SK-N-SH treated with all-trans-retinoic acid at 6 μM for 48 hours (cell line): ENCODE measurements around the gene SORCS2.

Experiments
- ATAC-seq: fragments of 200-7000 bp; cut with Tn5 transposase; 3 replicates; pipeline ENCODE4 v1.9.1; 2020; ENCODE audit warnings: mild to moderate bottlenecking, moderate library complexity
- ARNTL ChIP-seq: fragments of 450-650 bp; formaldehyde crosslinking; IDR thresholded peaks from 2 replicates; pipeline ENCODE4 v1.5.0; 2020; ENCODE audit warnings: low read depth, mild to moderate bottlenecking, moderate library complexity, borderline replicate concordance
- BACH2 ChIP-seq: fragments of 250-450 bp; sonication (Bioruptor Pico); IDR thresholded peaks from 2 replicates; pipeline ENCODE4 v1.9.0; 2021; ENCODE audit warnings: mild to moderate bottlenecking, borderline replicate concordance
- CREB5 ChIP-seq: fragments of 250-450 bp; sonication (Bioruptor Pico); IDR thresholded peaks from 2 replicates; pipeline ENCODE4 v1.5.1; 2020; ENCODE audit warnings: low read depth, mild to moderate bottlenecking, moderate library complexity
- ESRRG ChIP-seq: fragments of 250-450 bp; sonication (Bioruptor Pico); IDR thresholded peaks from 2 replicates; pipeline ENCODE4 v1.6.1; 2021; ENCODE audit warnings: mild to moderate bottlenecking
- GLIS3 ChIP-seq: fragments of 250-450 bp; sonication (Bioruptor Pico); IDR thresholded peaks from 2 replicates; pipeline ENCODE4 v1.5.0; 2020; ENCODE audit warnings: mild to moderate bottlenecking, moderate library complexity
- ISL1 ChIP-seq: fragments of 250-450 bp; sonication (Bioruptor Pico); IDR thresholded peaks from 2 replicates; pipeline ENCODE4 v2.1.2; 2022; ENCODE audit warnings: mild to moderate bottlenecking, moderate library complexity
- PATZ1 ChIP-seq: fragments of 250-450 bp; sonication (Bioruptor Pico); IDR thresholded peaks from 2 replicates; pipeline ENCODE4 v1.8.0; 2020; ENCODE audit warnings: mild to moderate bottlenecking, moderate library complexity, borderline replicate concordance
- PPARA ChIP-seq: fragments of 250-450 bp; sonication (Bioruptor Pico); IDR thresholded peaks from 2 replicates; pipeline ENCODE4 v1.5.0; 2020; ENCODE audit warnings: mild to moderate bottlenecking, borderline replicate concordance
- RARB ChIP-seq: fragments of 250-450 bp; sonication (Bioruptor Pico); IDR thresholded peaks from 2 replicates; pipeline ENCODE4 v1.8.0; 2021; ENCODE audit warnings: mild to moderate bottlenecking, moderate library complexity
- SNAI2 ChIP-seq: fragments of 250-450 bp; sonication (Bioruptor Pico); IDR thresholded peaks from 2 replicates; pipeline ENCODE4 v1.5.0; 2020; ENCODE audit warnings: mild to moderate bottlenecking, moderate library complexity
- TCF4 ChIP-seq: fragments of 250-450 bp; sonication (Bioruptor Pico); IDR thresholded peaks from 2 replicates; pipeline ENCODE4 v1.8.0; 2021; ENCODE audit warnings: mild to moderate bottlenecking, moderate library complexity, borderline replicate concordance
- TSHZ2 ChIP-seq: fragments of 250-450 bp; sonication (Bioruptor Pico); IDR thresholded peaks from 2 replicates; pipeline ENCODE4 v1.5.0; 2020; ENCODE audit warnings: mild to moderate bottlenecking, moderate library complexity
- ZC3H10 ChIP-seq: fragments of 250-450 bp; sonication (Bioruptor Pico); IDR thresholded peaks from 2 replicates; pipeline ENCODE4 v1.5.1; 2021; ENCODE audit warnings: mild to moderate bottlenecking, moderate library complexity
- ZFP3 ChIP-seq: fragments of 250-450 bp; sonication (Bioruptor Pico); IDR thresholded peaks from 2 replicates; pipeline ENCODE4 v1.5.0; 2020; ENCODE audit warnings: mild to moderate bottlenecking, moderate library complexity
- ZFP30 ChIP-seq: fragments of 450-650 bp; formaldehyde crosslinking; IDR thresholded peaks from 2 replicates; pipeline ENCODE4 v1.5.0; 2022; ENCODE audit warnings: mild to moderate bottlenecking, moderate library complexity
- ZNF8 ChIP-seq: fragments of 450-650 bp; formaldehyde crosslinking; IDR thresholded peaks from 2 replicates; pipeline ENCODE4 v1.5.0; 2020; ENCODE audit warnings: mild to moderate bottlenecking, moderate library complexity
- TF ChIP-seq, protein P1 (sequence below): fragments of 250-450 bp; sonication (Bioruptor Pico); IDR thresholded peaks from 2 replicates; pipeline ENCODE4 v1.8.0; 2021; ENCODE audit warnings: low read depth, mild to moderate bottlenecking, moderate library complexity, borderline replicate concordance
- TF ChIP-seq, protein P2 (sequence below): fragments of 250-450 bp; sonication (Bioruptor Pico); IDR thresholded peaks from 2 replicates; pipeline ENCODE4 v1.5.1; 2021; ENCODE audit warnings: mild to moderate bottlenecking, moderate library complexity

SORCS2 gene

DNA sequence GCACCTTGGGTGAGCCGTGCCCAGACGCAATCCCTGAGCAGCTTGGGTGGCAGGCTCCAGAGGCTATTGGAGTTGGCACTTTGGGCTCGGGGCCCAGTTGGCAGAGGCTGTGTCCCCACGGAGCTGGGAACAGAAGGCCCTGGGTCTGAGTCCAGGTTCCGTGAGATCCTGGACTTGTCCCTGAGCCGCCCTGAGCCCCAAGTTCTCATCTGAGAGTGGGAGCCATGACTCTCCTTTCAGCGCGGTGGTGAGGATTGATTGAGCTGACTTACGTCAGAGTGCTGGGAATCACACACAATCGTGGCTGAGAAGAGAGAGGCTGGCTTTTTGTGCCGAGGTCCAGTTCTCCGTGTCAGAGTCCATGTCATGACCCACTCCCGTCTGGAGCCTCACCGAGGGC lies 144.4 kb downstream of the SORCS2 start (continued):
- TF ChIP-seq, protein P1, sequence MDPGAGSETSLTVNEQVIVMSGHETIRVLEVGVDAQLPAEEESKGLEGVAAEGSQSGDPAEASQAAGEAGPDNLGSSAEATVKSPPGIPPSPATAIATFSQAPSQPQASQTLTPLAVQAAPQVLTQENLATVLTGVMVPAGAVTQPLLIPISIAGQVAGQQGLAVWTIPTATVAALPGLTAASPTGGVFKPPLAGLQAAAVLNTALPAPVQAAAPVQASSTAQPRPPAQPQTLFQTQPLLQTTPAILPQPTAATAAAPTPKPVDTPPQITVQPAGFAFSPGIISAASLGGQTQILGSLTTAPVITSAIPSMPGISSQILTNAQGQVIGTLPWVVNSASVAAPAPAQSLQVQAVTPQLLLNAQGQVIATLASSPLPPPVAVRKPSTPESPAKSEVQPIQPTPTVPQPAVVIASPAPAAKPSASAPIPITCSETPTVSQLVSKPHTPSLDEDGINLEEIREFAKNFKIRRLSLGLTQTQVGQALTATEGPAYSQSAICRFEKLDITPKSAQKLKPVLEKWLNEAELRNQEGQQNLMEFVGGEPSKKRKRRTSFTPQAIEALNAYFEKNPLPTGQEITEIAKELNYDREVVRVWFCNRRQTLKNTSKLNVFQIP (CRISPR knock-in tag), result no peak

DNA sequence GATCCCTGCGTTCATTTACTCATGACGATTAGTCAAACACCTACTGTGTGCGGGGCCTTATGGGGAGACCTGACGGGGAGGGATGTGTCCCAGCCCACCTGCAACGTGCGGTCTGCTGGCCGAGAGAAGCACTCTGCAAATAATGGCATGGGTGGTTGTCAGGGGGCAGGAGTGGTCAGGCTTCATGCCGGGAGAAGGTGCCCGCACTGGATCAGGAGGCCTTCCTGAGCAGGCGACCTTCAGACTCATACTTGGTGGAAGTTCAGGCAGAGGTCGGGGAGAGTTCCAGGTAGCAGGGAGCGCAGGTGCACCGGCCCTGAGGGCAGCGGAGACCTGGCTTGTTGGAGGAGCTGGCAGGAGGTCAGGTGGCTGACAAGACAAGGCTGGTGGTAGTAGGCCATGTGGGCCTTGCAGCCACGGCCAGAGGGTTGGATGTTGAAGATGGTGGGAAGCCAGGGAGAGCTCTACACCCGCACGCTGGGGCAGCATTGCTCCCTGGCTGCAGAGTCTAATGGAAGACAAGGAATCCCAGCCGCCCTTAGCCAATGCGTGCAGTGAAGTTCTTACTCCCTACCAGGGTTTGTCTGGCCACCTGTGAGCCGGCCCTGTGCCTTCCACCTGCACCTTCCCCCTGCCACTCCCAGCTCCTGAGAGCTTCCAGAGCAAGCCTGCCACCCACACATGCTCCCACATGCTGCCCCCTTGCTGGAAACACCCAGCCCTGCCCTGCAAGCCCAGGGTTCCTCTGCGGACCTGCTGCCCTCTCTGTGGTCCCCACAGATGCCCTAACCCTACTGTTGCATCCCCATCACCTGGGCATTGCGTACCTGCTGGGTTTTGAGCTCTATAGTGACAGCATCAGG lies 145.1 kb downstream of the SORCS2 start:
- ATAC-seq, result no peak
- TF ChIP-seq PATZ1 (CRISPR knock-in tag) (no peak), SNAI2 (CRISPR knock-in tag) (no peak), CREB5 (CRISPR knock-in tag) (no peak), BACH2 (no peak), TSHZ2 (CRISPR knock-in tag) (no peak), GLIS3 (no peak), ZFP30 (CRISPR knock-in tag) (no peak), ZC3H10 (no peak), ARNTL (CRISPR knock-in tag) (no peak)
- TF ChIP-seq, protein P2, sequence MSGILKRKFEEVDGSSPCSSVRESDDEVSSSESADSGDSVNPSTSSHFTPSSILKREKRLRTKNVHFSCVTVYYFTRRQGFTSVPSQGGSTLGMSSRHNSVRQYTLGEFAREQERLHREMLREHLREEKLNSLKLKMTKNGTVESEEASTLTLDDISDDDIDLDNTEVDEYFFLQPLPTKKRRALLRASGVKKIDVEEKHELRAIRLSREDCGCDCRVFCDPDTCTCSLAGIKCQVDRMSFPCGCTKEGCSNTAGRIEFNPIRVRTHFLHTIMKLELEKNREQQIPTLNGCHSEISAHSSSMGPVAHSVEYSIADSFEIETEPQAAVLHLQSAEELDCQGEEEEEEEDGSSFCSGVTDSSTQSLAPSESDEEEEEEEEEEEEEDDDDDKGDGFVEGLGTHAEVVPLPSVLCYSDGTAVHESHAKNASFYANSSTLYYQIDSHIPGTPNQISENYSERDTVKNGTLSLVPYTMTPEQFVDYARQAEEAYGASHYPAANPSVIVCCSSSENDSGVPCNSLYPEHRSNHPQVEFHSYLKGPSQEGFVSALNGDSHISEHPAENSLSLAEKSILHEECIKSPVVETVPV (CRISPR knock-in tag), result no peak
- TF ChIP-seq, protein P1 (CRISPR knock-in tag), result no peak

- ATAC-seq, result no peak
- TF ChIP-seq SNAI2 (CRISPR knock-in tag) (no peak), TCF4 (CRISPR knock-in tag) (no peak), PATZ1 (CRISPR knock-in tag) (no peak), ARNTL (CRISPR knock-in tag) (no peak), CREB5 (CRISPR knock-in tag) (no peak), ZNF8 (CRISPR knock-in tag) (no peak), TSHZ2 (CRISPR knock-in tag) (no peak), RARB (CRISPR knock-in tag) (no peak), ZFP30 (CRISPR knock-in tag) (no peak), BACH2 (no peak), PPARA (no peak), ESRRG (CRISPR knock-in tag) (no peak), ISL1 (no peak), ZFP3 (CRISPR knock-in tag) (no peak)
Measured at GRCh38 chr4:7338059-7338452, 145.7 kb downstream of the SORCS2 start.
